ENCODE data around the gene PRPH2.

DNA sequence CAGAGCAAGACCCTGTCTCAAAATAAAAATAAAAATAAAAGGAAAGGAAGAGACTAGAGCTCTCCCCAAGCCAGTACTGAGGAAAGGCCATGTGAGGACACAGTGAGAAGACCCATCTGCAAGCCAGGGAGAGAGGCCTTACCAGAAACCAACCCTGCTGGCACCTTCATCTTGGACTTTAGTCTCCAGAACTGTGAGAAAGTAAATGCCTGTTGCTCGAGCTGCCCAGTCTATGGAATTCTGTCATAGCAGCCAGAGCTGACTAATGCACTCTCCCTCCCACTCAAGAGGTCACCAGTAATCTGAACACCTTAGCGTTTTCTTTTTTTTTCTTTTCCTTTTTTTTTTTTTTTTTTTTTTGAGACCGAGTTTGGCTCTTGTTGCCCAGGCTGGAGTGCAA, 7.3 kb upstream of the PRPH2 start:
- TF ChIP-seq, protein P1, sequence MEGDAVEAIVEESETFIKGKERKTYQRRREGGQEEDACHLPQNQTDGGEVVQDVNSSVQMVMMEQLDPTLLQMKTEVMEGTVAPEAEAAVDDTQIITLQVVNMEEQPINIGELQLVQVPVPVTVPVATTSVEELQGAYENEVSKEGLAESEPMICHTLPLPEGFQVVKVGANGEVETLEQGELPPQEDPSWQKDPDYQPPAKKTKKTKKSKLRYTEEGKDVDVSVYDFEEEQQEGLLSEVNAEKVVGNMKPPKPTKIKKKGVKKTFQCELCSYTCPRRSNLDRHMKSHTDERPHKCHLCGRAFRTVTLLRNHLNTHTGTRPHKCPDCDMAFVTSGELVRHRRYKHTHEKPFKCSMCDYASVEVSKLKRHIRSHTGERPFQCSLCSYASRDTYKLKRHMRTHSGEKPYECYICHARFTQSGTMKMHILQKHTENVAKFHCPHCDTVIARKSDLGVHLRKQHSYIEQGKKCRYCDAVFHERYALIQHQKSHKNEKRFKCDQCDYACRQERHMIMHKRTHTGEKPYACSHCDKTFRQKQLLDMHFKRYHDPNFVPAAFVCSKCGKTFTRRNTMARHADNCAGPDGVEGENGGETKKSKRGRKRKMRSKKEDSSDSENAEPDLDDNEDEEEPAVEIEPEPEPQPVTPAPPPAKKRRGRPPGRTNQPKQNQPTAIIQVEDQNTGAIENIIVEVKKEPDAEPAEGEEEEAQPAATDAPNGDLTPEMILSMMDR (IDR thresholded peaks at IDR 0.05), result no peak
- TF ChIP-seq ZFX (IDR thresholded peaks at IDR 0.05; ENCODE audit: borderline replicate concordance), result no peak
